ENCODE data around the gene RFTN1. TPM values are rescaled to one million over a fixed set of nuclear protein-coding genes. Genes with fewer than 3 reads are reported as not detected.

RFTN1 gene
- total and polyA plus RNA-seq, 9 donors: 25.2 to 63.1 (median 46.4) TPM

DNA sequence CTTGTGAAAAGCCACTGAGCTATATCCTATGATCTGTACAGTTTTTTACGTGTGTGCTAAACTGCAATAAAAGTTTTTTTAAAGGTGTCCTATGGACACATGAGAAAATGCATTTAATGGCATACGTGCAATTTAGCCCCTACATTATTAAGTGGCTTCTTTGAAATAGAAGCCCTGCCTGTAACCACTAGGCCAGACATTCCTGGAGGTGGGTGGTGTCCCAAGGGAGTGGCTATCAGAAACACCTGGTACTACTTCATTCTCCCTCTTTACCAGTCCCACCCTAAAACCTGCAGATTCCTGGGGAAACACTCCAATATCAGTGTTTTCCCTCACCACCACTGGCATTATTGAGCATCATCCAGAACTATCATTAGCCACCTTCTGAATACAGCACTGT is 148.5 kb downstream of the RFTN1 start:
- no peak overlapping the region for H3K4me3 ChIP-seq
- no peaks in the 10 kb centered on the region for H3K9me3 ChIP-seq
- no peak for DNase-seq
- no peaks in the 10 kb centered on the region for H3K27me3 ChIP-seq
- H3K27ac ChIP-seq: no peak overlapping the region
- 96 to 98% (median 96%) methylated on average over 2 of the region's 2 CpGs for WGBS, 3 donors
- peaks cover 7% of the 10 kb centered on the region for H3K4me1 ChIP-seq (ENCODE audit: insufficient read depth)
- intact Hi-C loops (cut with DNase I): no loop called here
- TF ChIP-seq POLR2A (IDR thresholded peaks at IDR 0.05): no peak
- no peak for TF ChIP-seq EP300 (IDR thresholded peaks at IDR 0.05)
- no peak for TF ChIP-seq CTCF (IDR thresholded peaks at IDR 0.05)
- no peaks in the 10 kb centered on the region for H3K36me3 ChIP-seq

- Histone ChIP-seq H3K27me3 (no peaks in the 10 kb centered on the region), H3K4me3 (no peak overlapping the region), H3K36me3 (no peaks in the 10 kb centered on the region), H3K4me1 (ENCODE audit: insufficient read depth) (peaks cover 7% of the 10 kb centered on the region), H3K27ac (no peak overlapping the region), H3K9me3 (no peaks in the 10 kb centered on the region)
- 84 to 88% (median 88%) methylated on average over 4 of the region's 4 CpGs for WGBS, 3 donors
- TF ChIP-seq POLR2A (IDR thresholded peaks at IDR 0.05) (no peak), EP300 (IDR thresholded peaks at IDR 0.05) (no peak), CTCF (IDR thresholded peaks at IDR 0.05) (no peak)
- intact Hi-C loops (cut with DNase I): no loop called here
- no peak for DNase-seq
These were observed 149.2 kb downstream of the RFTN1 start for GRCh38 chr3:16364323-16364722.

DNA sequence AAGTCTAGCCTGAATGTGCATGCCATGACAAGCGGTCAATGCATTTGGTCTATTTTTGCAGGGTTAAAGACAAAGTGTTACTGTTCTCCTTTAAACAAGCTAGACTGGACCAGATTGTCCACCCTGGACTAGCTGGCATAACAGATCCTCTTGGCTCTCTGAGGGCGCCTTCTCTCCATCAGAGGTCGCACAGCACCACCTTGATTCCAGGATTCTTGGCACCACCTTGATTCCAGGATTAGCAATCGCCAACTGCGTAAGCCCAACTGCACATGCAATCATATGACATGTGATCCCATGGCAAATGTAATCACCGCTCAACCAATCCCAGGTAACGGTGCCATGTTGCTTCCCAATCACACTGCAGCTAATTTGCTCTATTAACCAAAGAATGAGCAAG is 149.9 kb downstream of the RFTN1 start:
- Histone ChIP-seq H3K36me3 (no peaks in the 10 kb centered on the region), H3K27me3 (no peaks in the 10 kb centered on the region), H3K9me3 (no peaks in the 10 kb centered on the region), H3K4me1 (ENCODE audit: insufficient read depth) (peaks cover 7% of the 10 kb centered on the region), H3K4me3 (no peak overlapping the region), H3K27ac (no peak overlapping the region)
- WGBS, 3 donors: 92 to 98% (median 98%) methylated on average over 7 of the region's 7 CpGs
- TF ChIP-seq CTCF (IDR thresholded peaks at IDR 0.05) (no peak), POLR2A (IDR thresholded peaks at IDR 0.05) (no peak), EP300 (IDR thresholded peaks at IDR 0.05) (no peak)
- intact Hi-C loops (cut with DNase I): no loop called here
- no peak for DNase-seq

DNA sequence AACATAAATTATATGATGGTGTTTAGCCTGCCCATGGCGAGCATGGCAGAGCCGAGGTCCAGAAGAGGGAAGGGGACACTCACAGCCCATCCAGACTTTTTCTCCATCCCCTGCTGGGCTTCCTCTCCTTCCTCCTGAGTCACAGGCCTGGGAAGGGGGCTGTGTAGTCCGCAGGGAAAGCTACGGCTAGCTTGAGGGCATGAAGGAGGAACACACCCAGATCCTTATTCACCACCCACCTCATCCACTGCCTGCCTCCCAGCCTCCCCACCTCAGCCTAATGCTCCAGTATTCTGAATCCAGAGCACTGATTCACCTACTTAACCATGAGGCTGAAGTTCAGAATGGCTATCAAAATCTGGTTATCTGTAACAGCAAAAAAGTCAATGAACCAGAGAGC is 150.7 kb downstream of the RFTN1 start:
- TF ChIP-seq POLR2A (IDR thresholded peaks at IDR 0.05) (no peak), CTCF (IDR thresholded peaks at IDR 0.05) (no peak), EP300 (IDR thresholded peaks at IDR 0.05) (no peak)
- Histone ChIP-seq H3K4me1 (ENCODE audit: insufficient read depth) (peaks cover 7% of the 10 kb centered on the region), H3K9me3 (no peaks in the 10 kb centered on the region), H3K27me3 (no peaks in the 10 kb centered on the region), H3K27ac (no peak overlapping the region), H3K4me3 (no peak overlapping the region), H3K36me3 (no peaks in the 10 kb centered on the region)
- DNase-seq: no peak
- intact Hi-C loops (cut with DNase I): no loop called here
- WGBS, 3 donors: 91 to 92% (median 91%) methylated on average over 4 of the region's 4 CpGs

- Histone ChIP-seq H3K4me1 (ENCODE audit: insufficient read depth) (peaks cover 7% of the 10 kb centered on the region), H3K27me3 (no peaks in the 10 kb centered on the region), H3K9me3 (no peaks in the 10 kb centered on the region), H3K4me3 (no peak overlapping the region), H3K36me3 (no peaks in the 10 kb centered on the region), H3K27ac (no peak overlapping the region)
- intact Hi-C loops (cut with DNase I): no loop called here
- DNase-seq: no peak
- TF ChIP-seq EP300 (IDR thresholded peaks at IDR 0.05) (no peak), CTCF (IDR thresholded peaks at IDR 0.05) (no peak), POLR2A (IDR thresholded peaks at IDR 0.05) (no peak)
These were observed 152.4 kb downstream of the RFTN1 start for GRCh38 chr3:16361087-16361486.

All from ovary (tissue), 9 donors.